HAP-1 (cell line): ENCODE data around the gene KRTAP10-2.
"Not testable (repeated sequence)": the region's sequence is repeated elsewhere in the genome, so short reads cannot be mapped to it uniquely, and the experiment has no call there.

Experiments used
- DNase-seq, 2 experiments: peaks; one replicate each; pipeline ENCODE4 v3.0.0-alpha.2; 2016 to 2020; ENCODE audit warnings: low spot score in 2 of 2
- H3K27me3 ChIP-seq: fragments of 250-450 bp; sonication (Bioruptor Pico); 2 replicates; pipeline ENCODE4 v1.5.1; 2020; ENCODE audit warnings: low read depth, mild to moderate bottlenecking, moderate library complexity
- H3K36me3 ChIP-seq: fragments of 250-450 bp; sonication (Bioruptor Pico); replicated peaks from 2 replicates; pipeline ENCODE4 v1.5.1; 2020; ENCODE audit warnings: mild to moderate bottlenecking
- H3K4me1 ChIP-seq: fragments of 250-450 bp; sonication (Bioruptor Pico); 2 replicates; pipeline ENCODE4 v1.5.1; 2020; ENCODE audit warnings: mild to moderate bottlenecking
- H3K4me3 ChIP-seq: fragments of 250-450 bp; sonication (Bioruptor Pico); 2 replicates; pipeline ENCODE4 v1.5.1; 2020; ENCODE audit warnings: mild to moderate bottlenecking, moderate library complexity
- H3K9me3 ChIP-seq: fragments of 250-450 bp; sonication (Bioruptor Pico); 2 replicates; pipeline ENCODE4 v1.5.1; 2020; ENCODE audit warnings: mild to moderate bottlenecking, moderate library complexity
- in situ Hi-C: fragments of 300-500 bp; cut with MboI; formaldehyde crosslinking; loops from 3 replicates; pipeline ENCODE4 v1.14.3; 2020; ENCODE audit warnings: low sequenced_read_pairs, inconsistent platforms, mixed read lengths

The KRTAP10-2 gene

GRCh38 chr21:44590897-44591800 lies 39.8 kb upstream of the KRTAP10-2 start:
- H3K27me3 ChIP-seq, H3K9me3 ChIP-seq, in situ Hi-C loops, H3K4me3 ChIP-seq, DNase-seq, H3K36me3 ChIP-seq, H3K4me1 ChIP-seq: not testable (repeated sequence)

- no peaks in the 10 kb centered on the region for H3K36me3 ChIP-seq
- DNase-seq = no peak
- no peak overlapping the region for H3K4me3 ChIP-seq
- H3K27me3 ChIP-seq = no peaks in the 10 kb centered on the region
- H3K9me3 ChIP-seq = no peaks in the 10 kb centered on the region; the same call in 1 of the 2 replicates
- H3K4me1 ChIP-seq = no peaks in the 10 kb centered on the region
- in situ Hi-C loops = no loop called here
These were observed 39.0 kb upstream of the KRTAP10-2 start for GRCh38 chr21:44590311-44590721.

- no peaks in the 10 kb centered on the region for H3K27me3 ChIP-seq
- no peaks in the 10 kb centered on the region for H3K4me1 ChIP-seq
- no peak overlapping the region for H3K4me3 ChIP-seq
These were observed 38.4 kb upstream of the KRTAP10-2 start for GRCh38 chr21:44589586-44590305.

GRCh38 chr21:44589094-44589493 lies 37.8 kb upstream of the KRTAP10-2 start:
- Histone ChIP-seq H3K9me3 (no peaks in the 10 kb centered on the region; the same call in 1 of the 2 replicates), H3K27me3 (no peaks in the 10 kb centered on the region), H3K4me3 (no peak overlapping the region), H3K4me1 (no peaks in the 10 kb centered on the region), H3K36me3 (no peaks in the 10 kb centered on the region)
- DNase-seq = no peak
- in situ Hi-C loops = no loop called here

More at GRCh38 chr21:44589586-44590305, 38.4 kb upstream of the KRTAP10-2 start:
- no peaks in the 10 kb centered on the region; the same call in 1 of the 2 replicates for H3K9me3 ChIP-seq
- no peak for DNase-seq
- in situ Hi-C loops = no loop called here
- no peaks in the 10 kb centered on the region for H3K36me3 ChIP-seq

- peaks cover 4% of the 10 kb centered on the region for H3K9me3 ChIP-seq
- no peak for DNase-seq
- H3K4me3 ChIP-seq = no peak overlapping the region
- in situ Hi-C loops = no loop called here
- no peaks in the 10 kb centered on the region for H3K36me3 ChIP-seq
- H3K27me3 ChIP-seq = no peaks in the 10 kb centered on the region
- no peaks in the 10 kb centered on the region for H3K4me1 ChIP-seq
These were observed 34.6 kb upstream of the KRTAP10-2 start for GRCh38 chr21:44585892-44586291.

GRCh38 chr21:44583800-44584147 lies 32.5 kb upstream of the KRTAP10-2 start:
- H3K27me3 ChIP-seq = no peaks in the 10 kb centered on the region
- H3K4me1 ChIP-seq = no peaks in the 10 kb centered on the region
- no peaks in the 10 kb centered on the region for H3K36me3 ChIP-seq
- no peak for DNase-seq
- peaks cover 4% of the 10 kb centered on the region for H3K9me3 ChIP-seq
- in situ Hi-C loops = no loop called here
- H3K4me3 ChIP-seq = no peak overlapping the region

GRCh38 chr21:44583089-44583799 lies 31.9 kb upstream of the KRTAP10-2 start:
- in situ Hi-C loops = no loop called here
- DNase-seq = no peak
- H3K36me3 ChIP-seq = no peaks in the 10 kb centered on the region
- H3K4me1 ChIP-seq = no peaks in the 10 kb centered on the region
- H3K9me3 ChIP-seq = peaks cover 4% of the 10 kb centered on the region
- no peaks in the 10 kb centered on the region for H3K27me3 ChIP-seq
- no peak overlapping the region for H3K4me3 ChIP-seq

GRCh38 chr21:44582055-44582454 lies 30.8 kb upstream of the KRTAP10-2 start:
- no peak for DNase-seq
- no peaks in the 10 kb centered on the region for H3K36me3 ChIP-seq
- in situ Hi-C loops = no loop called here
- peaks cover 4% of the 10 kb centered on the region for H3K9me3 ChIP-seq
- H3K27me3 ChIP-seq = no peaks in the 10 kb centered on the region
- no peak overlapping the region for H3K4me3 ChIP-seq
- H3K4me1 ChIP-seq = no peaks in the 10 kb centered on the region

- no peak overlapping the region for H3K4me3 ChIP-seq
- no peaks in the 10 kb centered on the region for H3K4me1 ChIP-seq
- H3K36me3 ChIP-seq = no peaks in the 10 kb centered on the region
- no peak for DNase-seq
- H3K9me3 ChIP-seq = peaks cover 4% of the 10 kb centered on the region; the same call in 1 of the 2 replicates
- in situ Hi-C loops = no loop called here
- H3K27me3 ChIP-seq = no peaks in the 10 kb centered on the region
These were observed 29.9 kb upstream of the KRTAP10-2 start for GRCh38 chr21:44581158-44581557.

- H3K9me3 ChIP-seq, H3K4me3 ChIP-seq, H3K36me3 ChIP-seq, DNase-seq, H3K4me1 ChIP-seq, H3K27me3 ChIP-seq, in situ Hi-C loops: not testable (repeated sequence)
These were observed 29.0 kb upstream of the KRTAP10-2 start, which contains the start of gene KRTAP10-5 for GRCh38 chr21:44580231-44580821. Gene KRTAP10-5 (minus strand): TSS chr21:44580604. CDS start chr21:44580578, 26 bp downstream.

- no peak overlapping the region for H3K4me3 ChIP-seq
- H3K9me3 ChIP-seq = peaks cover 4% of the 10 kb centered on the region; the same call in 1 of the 2 replicates
- no peaks in the 10 kb centered on the region for H3K4me1 ChIP-seq
- DNase-seq = no peak
- no peaks in the 10 kb centered on the region for H3K27me3 ChIP-seq
- H3K36me3 ChIP-seq = no peaks in the 10 kb centered on the region
- in situ Hi-C loops = no loop called here
These were observed 28.5 kb upstream of the KRTAP10-2 start for GRCh38 chr21:44579833-44580144.

GRCh38 chr21:44579056-44579832 lies 27.9 kb upstream of the KRTAP10-2 start:
- Histone ChIP-seq H3K27me3 (no peaks in the 10 kb centered on the region), H3K4me3 (no peak overlapping the region), H3K4me1 (no peaks in the 10 kb centered on the region), H3K36me3 (no peaks in the 10 kb centered on the region), H3K9me3 (peaks cover 4% of the 10 kb centered on the region; the same call in 1 of the 2 replicates)
- in situ Hi-C loops = no loop called here
- no peak for DNase-seq
